NCI-H2171 treated with DMSO at 0.1 percent for 48 hours (cell line): ENCODE data around the gene CORT.

Source experiments
- DNase-seq: peaks from one replicate; lab custom pipeline; 2025; lab: John Stamatoyannopoulos, UW

Gene CORT

DNA sequence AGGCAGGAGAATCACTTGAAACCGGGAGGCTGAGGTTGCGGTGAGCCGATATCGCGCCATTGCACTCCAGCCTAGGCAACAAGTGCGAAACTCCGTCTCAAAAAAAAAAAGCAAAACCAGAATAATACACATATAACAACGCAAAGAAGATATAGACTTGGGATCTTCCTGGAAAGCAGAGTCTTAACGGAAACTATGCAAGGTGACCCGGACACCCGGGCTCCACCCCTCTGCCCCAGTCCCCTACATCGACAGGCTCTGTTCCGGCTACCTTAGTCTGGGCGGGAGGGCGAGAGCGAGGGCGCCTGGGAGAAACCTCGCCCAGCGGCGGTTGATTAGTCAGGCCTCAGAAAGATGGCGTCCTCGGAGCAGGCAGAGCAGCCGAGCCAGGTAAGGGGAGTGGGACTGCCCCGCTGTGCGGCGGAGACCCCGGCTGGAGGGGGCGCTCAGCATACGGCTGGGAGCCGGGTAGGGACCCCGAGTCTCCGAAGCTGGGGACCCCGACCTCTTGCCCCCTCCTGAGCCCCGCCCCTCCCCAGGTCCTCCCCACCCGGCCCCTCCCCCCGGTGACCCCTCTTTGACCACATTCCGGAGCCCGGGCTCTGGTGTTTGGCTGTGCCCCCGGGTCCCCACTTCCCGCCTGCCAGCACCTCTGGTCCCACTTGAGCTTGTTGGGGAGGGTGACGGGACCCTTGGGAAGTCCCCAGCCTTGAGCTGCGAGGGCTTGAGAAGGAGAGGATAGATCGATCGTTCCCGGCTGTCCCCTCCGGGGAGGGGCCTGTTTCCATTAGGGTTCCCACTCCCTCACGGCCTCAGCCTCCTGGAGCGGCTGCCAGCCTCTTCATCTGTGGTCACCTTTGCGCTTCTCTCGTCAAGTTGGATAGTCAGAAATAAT, 25.0 kb downstream of the CORT start, which contains the start of gene PEX14:
PEX14 (plus strand) TSS at position 338 of the 895 bp plus-strand sequence; CDS start at position 355, 17 bp downstream.
- peak; percentile 87 for DNase-seq

DNA sequence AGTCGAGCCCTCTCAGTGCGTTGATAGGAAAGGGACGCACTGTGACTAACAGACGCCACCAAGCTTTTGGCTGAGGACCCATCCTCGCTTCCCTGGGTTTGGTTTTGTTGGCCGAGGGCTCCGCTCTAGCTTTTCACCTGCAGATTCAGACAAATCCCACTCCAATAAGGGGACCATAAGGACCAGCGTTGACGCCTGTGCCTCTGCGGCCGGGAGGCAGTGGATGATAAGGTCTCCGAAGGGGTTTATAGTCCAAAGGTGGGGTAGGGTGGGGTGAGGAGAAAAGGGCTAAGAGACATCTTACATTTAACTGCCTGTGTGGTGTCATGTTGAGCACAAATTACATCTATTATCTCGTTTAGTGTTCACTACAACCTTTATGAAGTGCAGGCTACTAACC, 25.7 kb downstream of the CORT start:
- no peak for DNase-seq

DNA sequence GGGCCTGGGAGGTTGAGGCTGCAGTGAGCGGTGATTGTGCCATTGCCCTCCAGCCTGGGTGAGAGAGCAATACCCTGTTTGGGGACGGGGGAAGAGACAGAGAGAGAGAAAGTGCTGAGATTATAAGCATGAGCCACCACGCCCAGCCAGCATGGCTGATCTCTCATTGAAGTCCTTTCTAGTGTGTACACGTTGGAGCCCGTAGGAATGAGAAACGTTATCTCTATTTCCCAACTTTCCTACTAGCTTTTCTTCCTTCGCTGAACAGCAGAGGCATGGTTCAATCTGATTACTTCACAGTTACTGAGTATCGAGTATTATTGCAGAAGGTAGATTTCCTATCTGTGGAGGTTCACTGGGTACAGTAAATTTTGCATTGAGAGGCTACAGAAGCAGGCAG, 29.5 kb downstream of the CORT start:
- no peak for DNase-seq

DNA sequence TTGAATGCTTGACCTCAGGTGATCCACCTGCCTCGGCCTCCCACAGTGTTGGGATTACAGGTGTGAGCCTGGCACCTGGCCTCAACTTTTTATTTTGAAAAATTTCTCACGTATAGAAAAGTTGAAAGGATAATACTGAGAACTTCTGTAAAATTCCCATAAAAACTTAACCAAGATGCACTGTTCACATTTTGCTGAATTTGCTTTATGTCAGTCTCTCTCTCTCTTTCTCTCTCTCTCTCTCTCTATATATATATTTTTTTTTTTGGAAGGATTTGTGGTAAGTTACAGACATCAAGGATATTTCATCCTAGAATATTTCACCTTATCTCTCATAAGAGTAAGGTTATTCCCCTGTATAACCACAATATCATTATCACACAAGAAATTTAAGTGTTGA, 30.8 kb downstream of the CORT start:
- DNase-seq: no peak

DNA sequence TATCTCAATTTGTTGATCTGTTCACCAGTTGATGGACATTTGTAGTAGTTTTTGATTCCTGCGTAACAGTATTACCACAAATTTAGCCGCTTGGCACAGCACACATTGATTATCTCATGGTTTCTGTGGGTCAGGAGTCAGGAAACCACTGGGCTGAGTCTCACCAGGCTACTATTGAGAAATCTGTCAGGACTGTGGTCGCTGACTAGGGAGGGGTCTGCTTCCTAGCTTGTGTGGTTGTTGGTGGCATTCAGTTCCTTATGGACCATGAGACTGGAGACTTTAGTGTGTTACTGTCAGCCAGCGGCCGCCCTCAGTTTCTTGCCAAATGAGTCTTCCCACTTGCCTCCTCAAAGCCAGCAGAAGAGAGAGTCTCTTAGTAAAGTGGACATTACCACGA, 34.7 kb downstream of the CORT start:
- DNase-seq: no peak

DNA sequence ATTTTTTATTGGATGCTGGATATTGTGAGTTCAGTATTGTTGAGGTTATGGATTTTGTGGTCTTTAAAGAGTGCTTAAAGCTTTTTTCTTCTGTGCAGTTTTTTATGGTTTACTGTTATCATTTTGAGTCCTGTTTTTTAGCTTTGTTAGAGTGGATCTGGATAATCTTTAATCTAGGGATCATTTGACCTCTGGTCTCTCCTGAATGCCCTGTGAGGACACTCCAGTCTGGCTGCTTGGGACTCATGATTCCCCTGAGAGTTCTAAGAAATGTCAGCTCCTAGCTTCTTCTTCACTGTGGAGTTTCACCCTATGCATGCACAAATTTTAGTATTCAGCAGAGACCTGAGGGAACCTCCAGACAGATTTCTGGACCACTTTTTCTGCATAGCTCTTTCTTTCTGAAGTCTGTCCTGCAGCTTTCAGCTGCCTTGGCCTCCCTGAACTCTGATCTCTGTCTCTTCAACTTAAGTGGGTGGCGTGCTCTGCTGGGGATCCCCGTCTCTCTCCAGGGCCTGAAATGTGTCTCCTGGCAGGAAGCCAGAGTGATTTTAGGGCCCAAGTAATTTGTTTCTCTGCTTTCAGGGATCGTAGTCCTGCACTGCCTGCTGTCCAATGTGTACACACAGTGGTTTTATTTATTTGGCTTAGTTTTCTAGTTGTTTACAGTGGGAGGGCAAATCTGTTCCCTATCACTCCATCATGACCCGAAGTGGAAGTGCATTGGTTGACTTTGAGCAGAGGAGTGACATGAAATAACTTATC, 39.6 kb downstream of the CORT start:
- no peak for DNase-seq

DNA sequence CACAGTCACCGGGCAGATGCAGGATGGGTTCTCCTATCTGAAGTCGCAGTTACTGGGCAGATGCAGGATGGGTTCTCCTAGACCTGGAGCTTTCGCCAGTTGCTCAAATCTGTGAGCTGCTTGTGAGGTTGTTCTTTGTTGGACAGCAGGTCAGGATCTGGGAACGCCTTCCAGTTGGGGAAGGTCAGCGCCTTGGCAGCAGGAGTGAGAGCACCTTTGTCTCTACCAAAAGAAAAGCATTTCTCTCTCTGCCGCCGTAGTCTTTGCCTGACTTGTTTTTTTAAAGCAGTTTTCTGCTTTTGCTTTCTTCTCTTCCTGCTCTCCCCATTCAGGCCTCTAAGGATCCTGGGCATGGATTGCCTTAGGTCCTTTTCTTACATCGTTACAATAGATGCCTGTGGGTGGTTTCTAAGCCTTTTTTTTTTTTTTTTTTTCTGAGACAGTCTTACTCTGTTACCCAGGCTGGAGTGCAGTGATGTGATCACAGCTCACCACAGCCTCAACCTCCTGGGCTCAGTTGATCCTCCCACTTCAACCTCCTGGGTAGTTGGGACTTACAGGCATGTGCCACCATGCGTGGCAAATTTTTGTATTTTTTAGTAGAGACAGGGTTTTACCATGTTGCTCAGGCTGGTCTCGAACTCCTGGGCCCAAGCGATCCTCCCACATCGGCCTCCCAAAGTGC, 40.6 kb downstream of the CORT start:
- no peak for DNase-seq

DNA sequence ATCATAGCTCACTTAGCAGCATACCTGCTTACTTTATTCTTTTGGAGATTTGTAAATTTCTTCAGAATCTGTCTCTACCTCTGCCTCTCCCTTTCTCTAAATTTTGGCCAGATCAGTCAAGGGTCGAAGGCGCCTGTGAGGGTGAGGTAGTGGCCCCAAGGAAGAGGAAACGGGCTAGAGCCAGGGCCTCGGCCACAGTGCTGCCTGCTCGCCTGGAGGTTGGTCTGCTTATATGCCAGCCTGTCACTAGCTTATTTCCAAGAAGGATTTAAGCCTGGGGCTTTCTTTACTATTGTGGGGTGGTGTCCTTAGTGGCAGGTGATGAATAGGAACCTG, 44.6 kb downstream of the CORT start:
- no peak for DNase-seq

DNA sequence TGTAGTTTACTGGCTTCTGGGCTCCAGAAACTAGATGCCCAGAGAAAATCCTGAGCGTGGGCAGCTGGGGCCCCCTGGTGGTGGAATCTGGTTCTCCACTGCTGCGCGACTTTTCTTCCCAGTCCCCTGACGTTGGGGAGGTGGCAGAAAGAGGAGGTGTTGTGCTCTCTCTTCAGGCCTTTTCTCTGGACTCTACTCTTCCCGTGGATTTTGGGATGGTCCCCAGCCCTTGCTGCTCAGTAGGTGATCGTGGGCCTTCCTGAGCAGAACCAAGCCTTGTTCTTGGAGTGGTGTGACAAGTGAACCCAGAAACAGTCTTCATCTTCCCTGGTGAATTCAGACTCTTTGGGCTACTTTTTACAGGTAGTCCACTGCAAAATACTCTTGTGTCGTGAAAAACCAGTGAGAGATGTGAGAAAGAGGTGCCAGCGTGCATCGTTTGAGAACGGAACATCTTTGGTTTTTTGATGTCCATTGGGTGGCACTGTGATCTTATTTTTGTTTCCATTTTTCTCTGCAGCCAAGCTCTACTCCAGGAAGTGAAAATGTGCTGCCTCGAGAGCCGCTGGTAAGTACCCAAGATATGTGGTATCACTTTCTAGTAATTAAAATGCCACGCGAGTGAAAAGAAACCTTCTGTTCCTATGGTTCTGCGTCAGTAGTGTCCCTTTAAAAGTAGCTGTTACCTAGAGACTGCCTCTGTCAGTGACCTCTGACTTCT, 45.1 kb downstream of the CORT start:
- DNase-seq: peak; percentile 83

DNA sequence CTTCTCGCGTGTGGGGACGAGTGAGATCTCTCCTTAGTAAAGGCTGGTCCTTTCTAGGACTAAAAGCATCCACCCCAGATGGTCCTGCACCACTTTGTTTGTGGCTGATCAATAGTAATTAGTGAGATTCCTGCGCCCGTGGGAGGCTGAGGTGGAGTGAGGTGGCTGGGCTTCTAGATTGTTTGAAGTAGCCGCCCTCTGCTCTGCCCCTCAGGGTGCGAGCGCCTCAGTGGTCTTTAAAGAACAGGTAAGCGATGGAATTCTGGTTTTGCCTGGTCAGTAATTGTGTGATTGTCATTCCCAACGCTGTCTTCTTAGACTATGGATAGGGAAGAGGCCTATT, 45.6 kb downstream of the CORT start:
- DNase-seq: no peak

DNA sequence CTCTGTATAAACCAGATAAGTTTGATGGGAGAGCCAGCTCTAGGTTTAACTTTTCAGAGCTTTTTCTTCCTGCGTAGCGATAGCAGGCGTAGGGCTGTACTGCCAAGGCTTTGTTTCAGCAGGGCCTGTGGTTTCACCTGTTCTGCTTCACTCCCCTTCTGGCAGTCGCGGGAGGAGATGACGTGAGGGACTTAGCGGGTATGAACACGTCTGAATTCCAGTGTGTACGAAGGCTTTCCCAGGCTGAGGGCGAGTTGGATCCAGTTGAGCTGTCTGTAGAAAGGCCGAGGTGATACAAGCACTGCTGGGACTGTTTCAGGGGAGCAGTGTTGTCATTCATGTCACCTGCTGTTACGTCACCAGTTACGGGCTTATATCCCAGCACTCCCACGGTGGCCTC, 46.1 kb downstream of the CORT start:
- peak; percentile 45 for DNase-seq

DNA sequence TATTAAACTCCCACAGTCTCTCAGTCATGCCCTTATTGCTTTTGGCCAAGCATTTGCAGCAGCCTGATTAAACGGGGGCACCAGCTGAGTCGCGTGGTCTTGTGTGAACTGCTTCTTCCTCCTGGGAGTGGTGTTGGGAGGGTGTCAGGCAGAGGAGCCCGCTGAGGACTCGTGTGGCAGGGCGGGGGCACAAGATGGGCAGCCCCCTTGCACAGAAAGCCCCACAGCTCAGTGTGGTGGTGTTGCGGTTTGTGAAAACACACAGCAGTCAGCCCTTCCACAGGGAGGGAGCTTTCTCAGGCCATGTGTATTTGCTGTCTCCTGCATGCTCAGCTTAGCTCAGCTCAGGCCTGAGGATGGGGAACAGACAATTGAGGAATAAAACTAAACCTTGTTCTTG, 47.3 kb downstream of the CORT start:
- DNase-seq: no peak

DNA sequence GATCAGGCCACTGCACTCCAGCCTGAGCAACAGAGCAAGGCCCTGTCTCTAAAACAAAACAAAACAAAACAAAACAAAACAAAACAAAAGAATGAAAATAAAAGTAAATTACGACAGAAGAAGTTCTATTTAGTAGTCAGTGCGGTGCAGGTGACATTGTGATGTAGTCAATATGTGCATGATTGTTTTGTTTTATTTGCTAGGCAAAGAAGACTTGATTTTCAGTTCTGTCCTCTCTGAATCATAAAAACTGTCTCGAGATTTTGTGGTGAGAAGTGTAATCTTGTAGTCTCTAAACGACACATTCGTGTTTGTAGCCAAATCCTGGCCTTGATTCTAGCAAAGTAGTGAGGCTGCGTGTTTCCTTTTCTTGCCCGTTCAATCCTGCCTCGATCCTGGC, 48.4 kb downstream of the CORT start:
- no peak for DNase-seq
